Measurements from ENCODE around the gene RBM22. TPM values are rescaled to one million over a fixed set of nuclear protein-coding genes. Genes with fewer than 3 reads are reported as not detected.

The RBM22 gene
- total RNA-seq, 1 donor from 2014 or later = 40.9 TPM

Other genes starting within 250 kb of the RBM22 start
- gene NDST1, start 192.9 kb downstream of the RBM22 start, total RNA-seq = 73.7 and 105 TPM in 2 replicates
- gene SYNPO, start 60.4 kb downstream of the RBM22 start, total RNA-seq = 7.8 and 8.1 TPM in 2 replicates
- 0.16 and 0.40 TPM in 2 replicates for gene MYOZ3, start 39.8 kb downstream of the RBM22 start, total RNA-seq
- 78.9 and 82.4 TPM in 2 replicates for gene DCTN4, start 58.0 kb upstream of the RBM22 start, total RNA-seq
- gene SMIM3, start 77.7 kb upstream of the RBM22 start, total RNA-seq = 67.1 and 74.6 TPM in 2 replicates
- 0.16 TPM in 1 of 2 replicates, not detected in the other for gene IRGM, start 145.5 kb upstream of the RBM22 start, total RNA-seq
- gene ZNF300, start 203.9 kb upstream of the RBM22 start, total RNA-seq = 3.3 TPM in 2 replicates